ENCODE data around the gene STARD10. TPM values are rescaled to one million over a fixed set of nuclear protein-coding genes. Genes with fewer than 3 reads are reported as not detected.

The STARD10 gene
- total RNA-seq, 1 donor from 2014 or later, result 170 TPM

GRCh38 chr11:72771507-72771906 is 22.3 kb downstream of the STARD10 start:
- no peak overlapping the region for H3K27ac Mint-ChIP-seq

GRCh38 chr11:72770799-72771198 is 23.0 kb downstream of the STARD10 start:
- no peak for TF ChIP-seq CTCF (conservative IDR thresholded peaks at IDR 0.05)
- Mint-ChIP-seq H3K9me3 (no peaks in the 10 kb centered on the region), H3K27ac (no peak overlapping the region), H3K4me1 (ENCODE audit: unreplicated experiment) (peaks cover 59% of the 10 kb centered on the region), H3K27me3 (no peaks in the 10 kb centered on the region), H3K4me3 (no peak overlapping the region), H3K36me3 (no peaks in the 10 kb centered on the region)
- no peak for DNase-seq (ENCODE audit: extremely low spot score, unreplicated experiment)

More at GRCh38 chr11:72771507-72771906, 22.3 kb downstream of the STARD10 start:
- Mint-ChIP-seq H3K9me3 (no peaks in the 10 kb centered on the region), H3K4me3 (no peak overlapping the region), H3K36me3 (no peaks in the 10 kb centered on the region), H3K27me3 (no peaks in the 10 kb centered on the region), H3K4me1 (ENCODE audit: unreplicated experiment) (peaks cover 61% of the 10 kb centered on the region)
- DNase-seq (ENCODE audit: extremely low spot score, unreplicated experiment), result no peak
- TF ChIP-seq CTCF (conservative IDR thresholded peaks at IDR 0.05), result no peak

GRCh38 chr11:72769680-72770079 is 24.2 kb downstream of the STARD10 start:
- Mint-ChIP-seq H3K27me3 (no peaks in the 10 kb centered on the region), H3K36me3 (no peaks in the 10 kb centered on the region), H3K9me3 (no peaks in the 10 kb centered on the region), H3K27ac (no peak overlapping the region), H3K4me3 (no peak overlapping the region), H3K4me1 (ENCODE audit: unreplicated experiment) (peaks cover 50% of the 10 kb centered on the region)
- no peak for DNase-seq (ENCODE audit: extremely low spot score, unreplicated experiment)
- no peak for TF ChIP-seq CTCF (conservative IDR thresholded peaks at IDR 0.05)

GRCh38 chr11:72768581-72768980 is 25.3 kb downstream of the STARD10 start:
- peaks cover 48% of the 10 kb centered on the region for H3K4me1 Mint-ChIP-seq (ENCODE audit: unreplicated experiment)
- peak overlapping the region; percentile 73 for H3K27ac Mint-ChIP-seq
- H3K4me3 Mint-ChIP-seq, result no peak overlapping the region
- H3K9me3 Mint-ChIP-seq, result no peaks in the 10 kb centered on the region
- DNase-seq (ENCODE audit: extremely low spot score, unreplicated experiment), result no peak
- no peaks in the 10 kb centered on the region for H3K27me3 Mint-ChIP-seq
- TF ChIP-seq CTCF (conservative IDR thresholded peaks at IDR 0.05), result no peak
- H3K36me3 Mint-ChIP-seq, result no peaks in the 10 kb centered on the region

- peaks cover 40% of the 10 kb centered on the region for H3K4me1 Mint-ChIP-seq (ENCODE audit: unreplicated experiment)
- H3K27ac Mint-ChIP-seq, result peak overlapping the region; percentile 73
- DNase-seq (ENCODE audit: extremely low spot score, unreplicated experiment), result no peak
- no peak for TF ChIP-seq CTCF (conservative IDR thresholded peaks at IDR 0.05)
- H3K36me3 Mint-ChIP-seq, result no peaks in the 10 kb centered on the region
- no peaks in the 10 kb centered on the region for H3K27me3 Mint-ChIP-seq
- no peaks in the 10 kb centered on the region for H3K9me3 Mint-ChIP-seq
- no peak overlapping the region for H3K4me3 Mint-ChIP-seq
These were observed 26.4 kb downstream of the STARD10 start for GRCh38 chr11:72767203-72768062.
